ENCODE data around the gene SFXN1. TPM values are rescaled to one million over a fixed set of nuclear protein-coding genes. Genes with fewer than 3 reads are reported as not detected.

The SFXN1 gene
- total RNA-seq, 1 experiment from 2014 or later = 61.4 TPM

- H3K9me2 ChIP-seq (ENCODE audit: insufficient read depth) = no peaks in the 10 kb centered on the region
- no peaks in the 10 kb centered on the region for H3K27me3 ChIP-seq (ENCODE audit: insufficient read depth, low read depth)
- intact Hi-C loops (cut with micrococcal nuclease; ENCODE audit: unreplicated experiment) = no loop called here
- no peak for DNase-seq
- H3K36me3 ChIP-seq (ENCODE audit: low read depth) = peaks cover 9% of the 10 kb centered on the region; the same call in 1 of the 2 replicates
- no peaks in the 10 kb centered on the region for H3F3A ChIP-seq (ENCODE audit: insufficient read depth, low read depth)
- no peak overlapping the region for H2AFZ ChIP-seq
- H3K4me1 ChIP-seq (replicated peaks; ENCODE audit: insufficient read depth) = no peaks in the 10 kb centered on the region
- TF ChIP-seq EZH2 (IDR thresholded peaks at IDR 0.05; ENCODE audit: low read depth) (no peak), CTCF (conservative IDR thresholded peaks at IDR 0.05) (no peak)
- no peak overlapping the region for H3K27ac ChIP-seq
- POLR2A ChIA-PET (ENCODE audit: unreplicated experiment) = no interaction called here
- BruUV-seq (replicated peaks) = no TSS peak
- CTCF ChIA-PET = no interaction called here
- no peaks in the 10 kb centered on the region; the same call in 1 of the 2 replicates for H4K20me1 ChIP-seq (ENCODE audit: insufficient read depth)
- H3K4me2 ChIP-seq = no peak overlapping the region
- H3K4me3 ChIP-seq = no peak overlapping the region
- no peaks in the 10 kb centered on the region for H3K9me3 ChIP-seq (ENCODE audit: insufficient read depth, low read depth)
- no peaks in the 10 kb centered on the region for H3K79me2 ChIP-seq (ENCODE audit: low read depth)
Measured at GRCh38 chr5:175524211-175524610, 45.9 kb downstream of the SFXN1 start.

GRCh38 chr5:175526691-175527090 lies 48.3 kb downstream of the SFXN1 start:
- Histone ChIP-seq H3K4me3 (no peak overlapping the region), H3K4me1 (replicated peaks; ENCODE audit: insufficient read depth) (no peaks in the 10 kb centered on the region), H2AFZ (no peak overlapping the region), H3K27me3 (ENCODE audit: insufficient read depth, low read depth) (no peaks in the 10 kb centered on the region), H3K4me2 (no peak overlapping the region), H3K79me2 (ENCODE audit: low read depth) (no peaks in the 10 kb centered on the region), H3F3A (ENCODE audit: insufficient read depth, low read depth) (no peaks in the 10 kb centered on the region), H3K9me3 (ENCODE audit: insufficient read depth, low read depth) (no peaks in the 10 kb centered on the region), H3K36me3 (ENCODE audit: low read depth) (0 out of 2 replicates have a peak, but pooled peaks cover 5% of the 10 kb centered on the region), H4K20me1 (ENCODE audit: insufficient read depth) (no peaks in the 10 kb centered on the region; the same call in 1 of the 2 replicates), H3K9me2 (ENCODE audit: insufficient read depth) (no peaks in the 10 kb centered on the region), H3K27ac (no peak overlapping the region)
- DNase-seq = no peak
- TF ChIP-seq EZH2 (IDR thresholded peaks at IDR 0.05; ENCODE audit: low read depth) = no peak
- no peak for TF ChIP-seq CTCF (conservative IDR thresholded peaks at IDR 0.05)
- ChIA-PET POLR2A (ENCODE audit: unreplicated experiment) (interaction anchor here (0.6 kb wide), 1 partner anchor 1460 kb away, joined by 4 read pairs; no protein-coding TSS in a partner anchor), CTCF (no interaction called here)
- no TSS peak for BruUV-seq (replicated peaks)
- intact Hi-C loops (cut with micrococcal nuclease; ENCODE audit: unreplicated experiment) = no loop called here

DNA sequence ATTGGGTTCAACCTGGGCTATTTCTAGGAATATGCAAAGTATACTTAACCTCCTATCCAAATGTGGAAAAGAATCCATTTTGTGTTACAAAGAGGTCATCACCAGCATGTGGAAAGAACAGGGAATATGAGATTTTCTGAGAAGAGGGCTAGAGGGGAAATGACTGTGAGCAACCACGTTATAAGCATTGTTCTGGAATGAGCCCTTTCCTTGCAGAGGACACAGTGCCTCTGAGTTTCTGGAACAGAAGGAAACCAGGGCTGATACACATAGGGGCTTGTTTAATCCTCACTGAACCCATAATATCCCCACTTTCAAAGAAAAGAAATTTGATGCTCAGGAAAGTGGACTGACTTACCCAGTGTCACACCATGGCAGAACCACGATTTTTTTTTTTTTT lies 53.0 kb downstream of the SFXN1 start:
- CTCF ChIA-PET = no interaction called here
- Histone ChIP-seq H3K4me3 (no peak overlapping the region), H3F3A (ENCODE audit: insufficient read depth, low read depth) (no peaks in the 10 kb centered on the region), H3K4me2 (no peak overlapping the region), H3K27ac (no peak overlapping the region), H3K36me3 (ENCODE audit: low read depth) (no peaks in the 10 kb centered on the region), H3K4me1 (replicated peaks; ENCODE audit: insufficient read depth) (no peaks in the 10 kb centered on the region), H3K9me3 (ENCODE audit: insufficient read depth, low read depth) (no peaks in the 10 kb centered on the region), H4K20me1 (ENCODE audit: insufficient read depth) (no peaks in the 10 kb centered on the region; the same call in none of the 2 replicates), H3K9me2 (ENCODE audit: insufficient read depth) (no peaks in the 10 kb centered on the region), H3K79me2 (ENCODE audit: low read depth) (no peaks in the 10 kb centered on the region), H3K27me3 (ENCODE audit: insufficient read depth, low read depth) (no peaks in the 10 kb centered on the region; the same call in 1 of the 2 replicates), H2AFZ (no peak overlapping the region)
- no peak for DNase-seq
- no TSS peak for BruUV-seq (replicated peaks)
- TF ChIP-seq CTCF (conservative IDR thresholded peaks at IDR 0.05) (no peak), EZH2 (IDR thresholded peaks at IDR 0.05; ENCODE audit: low read depth) (no peak)
- intact Hi-C loops (cut with micrococcal nuclease; ENCODE audit: unreplicated experiment) = no loop called here
- POLR2A ChIA-PET (ENCODE audit: unreplicated experiment) = no interaction called here
